ENCODE data around the gene FAM3A.

The FAM3A gene

GRCh38 chrX:154532690-154533089, 16.7 kb upstream of the FAM3A start:
- no peak for DNase-seq

DNA sequence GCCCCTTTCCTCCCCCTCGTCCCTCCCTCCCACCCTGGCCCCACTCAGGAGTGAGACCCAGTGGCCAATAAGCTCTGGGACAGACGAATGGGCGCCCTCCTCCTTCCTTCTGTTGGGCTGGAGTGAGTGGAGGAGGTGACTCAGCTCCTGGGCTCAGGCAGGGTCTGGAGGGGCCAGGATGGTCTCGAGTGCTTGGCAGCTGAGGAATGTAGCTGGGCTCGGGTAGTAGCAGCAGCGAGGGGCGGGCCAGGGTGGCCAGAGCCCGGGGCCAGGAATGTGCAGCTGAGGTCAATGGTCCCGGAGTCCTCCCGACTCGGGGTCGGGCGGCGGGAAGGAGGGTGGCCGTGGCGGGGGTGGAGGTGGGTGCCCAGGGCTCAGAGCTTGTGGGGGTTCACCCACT, 15.6 kb upstream of the FAM3A start:
- DNase-seq: no peak

GRCh38 chrX:154530286-154530685, 14.3 kb upstream of the FAM3A start:
- DNase-seq: no peak

DNA sequence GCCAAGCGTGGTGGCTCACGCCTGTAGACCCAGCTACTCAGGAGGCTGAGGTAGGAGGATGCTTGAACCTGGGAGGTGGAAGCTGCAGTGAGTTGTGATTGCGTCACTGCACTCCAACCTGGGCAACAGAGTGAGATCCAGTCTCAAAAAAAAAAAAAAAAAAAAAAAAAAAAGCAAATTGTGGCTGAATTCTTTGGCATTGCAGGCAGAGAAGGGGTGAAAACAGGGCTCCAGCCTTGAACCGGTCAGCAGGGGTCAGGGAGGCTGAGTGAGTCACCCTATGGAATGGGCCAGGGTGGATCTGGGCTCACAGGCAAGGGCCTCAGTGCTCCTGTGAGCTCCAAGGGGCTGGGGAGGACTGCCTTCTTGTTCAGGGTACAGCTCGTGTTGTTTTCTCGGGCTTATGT, 13.2 kb upstream of the FAM3A start:
- DNase-seq: no peak

GRCh38 chrX:154526901-154527675, 11.1 kb upstream of the FAM3A start:
- DNase-seq: peak; percentile 70

- DNase-seq: no peak
These were observed 9.8 kb upstream of the FAM3A start for GRCh38 chrX:154525606-154526490.

DNA sequence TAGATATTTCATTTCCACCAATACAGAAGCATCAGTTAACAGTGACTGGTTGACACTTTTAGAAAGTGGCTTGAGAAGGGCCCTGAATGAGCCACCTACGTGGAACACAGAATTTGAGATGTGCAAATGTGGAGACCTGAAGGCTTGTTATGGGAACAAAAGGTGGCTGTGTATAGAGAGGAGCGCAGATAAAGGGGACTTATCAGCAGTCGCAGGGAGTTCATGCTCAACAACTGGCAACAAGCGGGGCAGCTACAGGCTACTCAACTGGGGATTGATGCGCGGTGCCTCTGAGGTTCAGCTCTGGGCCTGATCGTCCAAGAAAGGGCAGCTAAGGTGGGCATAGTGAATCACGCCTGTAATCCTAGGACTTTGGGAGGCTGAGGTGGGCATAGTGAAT, 3.4 kb upstream of the FAM3A start:
- no peak for DNase-seq

DNA sequence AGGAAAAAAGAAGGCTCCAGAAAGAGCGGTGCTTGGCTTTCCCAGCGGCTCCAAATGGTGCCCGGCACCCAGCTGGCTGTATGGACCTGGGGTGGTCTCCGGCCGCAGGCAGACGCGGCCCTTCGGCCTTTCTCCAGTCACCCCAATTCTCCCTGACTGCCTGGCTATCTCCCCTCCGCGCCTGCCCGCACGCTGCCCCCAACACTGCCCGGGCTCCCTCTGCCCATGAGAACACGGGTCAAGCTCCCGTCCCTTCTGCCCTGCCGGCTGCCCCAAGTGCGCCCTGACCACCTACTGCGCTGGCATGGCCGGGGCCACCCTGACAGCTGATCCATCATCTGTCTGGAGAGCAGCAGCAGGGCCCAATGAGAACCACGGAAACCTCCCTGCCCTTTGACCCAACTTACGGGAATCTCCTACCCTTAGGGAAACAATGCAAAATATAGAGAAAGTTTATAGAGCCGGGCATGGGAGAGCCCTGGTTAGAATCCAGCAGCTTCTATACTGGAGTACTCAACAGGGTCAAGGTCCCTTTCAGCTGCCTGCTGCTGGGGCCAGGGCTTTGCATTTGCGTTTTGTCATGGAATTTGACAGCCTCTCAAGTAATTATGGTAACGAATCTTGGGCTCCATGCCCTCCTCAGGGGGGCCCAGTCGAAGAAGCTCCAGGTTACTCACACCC, 1.2 kb upstream of the FAM3A start:
- DNase-seq: no peak

- no peak for DNase-seq
These were observed 646 bp upstream of the FAM3A start for GRCh38 chrX:154516656-154517100.

DNA sequence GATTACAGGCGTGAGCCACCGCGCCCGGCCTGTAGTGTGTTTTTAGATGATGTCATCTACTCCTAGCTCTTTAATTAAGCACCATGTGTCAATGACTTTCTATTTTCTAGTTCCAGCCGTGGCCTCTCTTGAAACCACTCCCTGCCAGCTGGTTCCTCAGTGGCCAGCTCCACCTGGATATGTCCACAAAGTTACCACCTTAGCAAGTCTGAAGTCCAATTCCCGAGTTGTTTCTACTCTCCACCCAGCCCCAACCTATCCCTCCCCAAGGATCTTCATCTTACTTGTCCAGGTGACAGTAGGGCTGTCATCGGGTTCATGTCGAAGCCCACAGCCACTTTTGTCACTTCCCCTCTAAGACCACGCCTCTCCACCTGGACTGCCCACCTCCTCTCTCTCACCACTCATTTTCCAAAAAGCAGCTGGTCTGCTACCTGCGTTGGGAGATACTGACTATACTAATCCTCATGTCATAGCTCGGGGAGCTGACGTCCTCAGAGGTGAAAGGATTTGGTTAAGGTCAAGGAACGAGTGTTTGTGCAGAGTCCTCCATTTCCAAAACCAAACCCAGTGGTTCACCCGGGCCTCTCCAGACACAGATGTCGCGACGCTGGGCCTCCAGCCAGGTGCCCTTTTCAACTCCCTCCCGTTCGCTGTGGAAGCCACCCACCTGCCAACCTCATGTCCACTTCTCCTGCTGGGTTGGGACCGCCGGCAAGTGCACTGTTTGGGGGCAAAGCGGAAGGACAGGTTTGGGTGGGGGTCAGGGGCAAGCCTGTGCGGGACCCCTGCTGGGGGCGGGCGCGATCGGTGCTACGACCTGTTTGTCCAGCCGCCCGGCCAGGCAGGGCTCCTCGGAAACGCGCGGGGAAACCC, 704 bp downstream of the FAM3A start:
- DNase-seq: peak; percentile 32

DNA sequence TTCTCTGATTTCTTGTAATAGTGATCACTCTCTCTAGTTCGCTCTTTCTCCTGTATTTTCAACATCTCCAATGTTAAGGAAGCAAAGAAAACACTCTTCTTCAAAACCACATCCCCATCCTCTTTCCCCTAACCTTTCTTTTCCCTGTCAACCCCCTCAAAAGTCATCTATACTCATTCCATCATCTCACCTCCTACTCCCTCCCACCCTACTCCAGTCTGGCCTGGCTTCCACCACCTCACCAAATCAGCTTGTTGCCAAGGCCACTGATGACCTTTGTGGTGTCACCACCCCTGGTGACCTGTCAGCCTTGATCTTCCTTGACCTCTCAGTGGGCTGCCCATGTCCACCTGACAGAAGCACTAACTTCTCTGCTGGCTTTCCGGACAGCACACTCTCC, 2.3 kb downstream of the FAM3A start:
- DNase-seq: no peak

- no peak for DNase-seq
These were observed 3.0 kb downstream of the FAM3A start for GRCh38 chrX:154512879-154513553.

- no peak for DNase-seq
These were observed 4.3 kb downstream of the FAM3A start for GRCh38 chrX:154511761-154512160.

DNA sequence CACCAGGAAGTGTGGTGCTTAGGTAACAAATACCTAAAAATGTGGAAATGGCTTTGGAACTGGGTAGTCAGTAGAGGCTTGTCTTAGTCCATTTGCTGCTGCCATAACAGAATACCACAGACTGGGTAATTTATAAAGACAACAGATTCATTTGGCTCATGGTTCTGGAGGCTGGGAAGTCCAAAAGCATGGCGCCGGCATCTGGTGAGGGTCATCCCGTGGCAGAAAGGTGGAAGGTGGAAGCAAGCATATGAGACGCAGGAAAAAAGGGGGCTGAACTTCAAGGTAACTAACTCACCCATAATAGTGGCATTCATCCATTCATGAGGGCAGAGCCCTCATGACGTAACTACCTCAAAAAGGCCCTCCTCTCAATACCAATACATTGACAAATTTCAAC, 6.6 kb downstream of the FAM3A start:
- DNase-seq: no peak

- DNase-seq: no peak
These were observed 7.7 kb downstream of the FAM3A start for GRCh38 chrX:154508384-154508745.

GRCh38 chrX:154507673-154508383, 8.2 kb downstream of the FAM3A start:
- DNase-seq: no peak

DNA sequence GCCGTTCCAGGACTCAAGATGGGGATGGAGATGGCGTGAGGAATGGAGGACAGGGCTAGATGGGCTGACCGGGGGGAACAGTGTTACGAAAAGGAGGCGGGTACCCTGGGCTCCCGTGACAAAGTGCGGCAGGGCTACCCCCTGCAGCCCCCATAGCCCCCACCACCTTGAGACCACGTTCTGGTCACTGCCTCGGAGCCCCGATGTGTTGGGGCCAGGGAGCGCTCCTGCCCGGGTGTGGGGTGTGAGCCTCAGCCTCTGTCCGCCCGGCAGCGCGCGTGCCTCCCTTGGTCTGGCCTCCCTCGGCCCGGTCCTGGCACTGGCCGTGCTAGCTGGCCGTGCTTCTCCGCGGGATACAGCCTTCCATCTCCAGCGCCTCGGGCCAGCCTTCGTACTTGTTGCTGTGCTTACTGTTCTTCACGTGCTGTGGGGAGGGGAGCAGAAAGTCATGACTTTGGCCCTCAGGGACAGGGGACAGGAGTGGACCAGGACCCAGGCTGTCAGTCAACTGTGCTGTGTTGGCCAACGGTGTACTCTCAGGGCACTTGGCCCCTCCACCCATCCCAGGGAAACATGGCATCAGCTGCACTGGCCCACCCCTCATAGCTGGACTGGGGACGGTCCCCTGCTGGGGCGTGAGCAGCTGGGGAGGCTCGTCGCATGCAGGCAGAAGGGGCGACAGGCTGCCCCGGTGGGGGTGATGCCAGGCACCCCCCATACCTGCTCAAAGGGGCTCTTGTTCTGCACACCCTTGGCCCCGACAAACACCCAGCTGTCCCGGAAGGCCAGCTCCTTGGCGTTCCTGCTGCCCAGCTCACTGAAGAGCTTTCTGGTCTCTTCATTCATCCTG, 9.3 kb downstream of the FAM3A start:
- no peak for DNase-seq

GRCh38 chrX:154505734-154506133, 10.3 kb downstream of the FAM3A start:
- DNase-seq: no peak

- DNase-seq: no peak
These were observed 13.0 kb downstream of the FAM3A start for GRCh38 chrX:154502989-154503388.

GRCh38 chrX:154502098-154502497, 13.9 kb downstream of the FAM3A start:
- no peak for DNase-seq

All from activated CD4-positive, alpha-beta T cell treated with anti-CD3 and anti-CD28 coated beads, Interleukin-10, Interleukin-2, amounts not matched to agents 100 ng/mL and 50 ng/mL, durations not matched to agents 16 hours and 8 hours (primary cell).